Limb (tissue), 2 donors: Measurements from ENCODE around the gene NELL2.
"Not testable (repeated sequence)": the region's sequence is repeated elsewhere in the genome, so short reads cannot be mapped to it uniquely, and the experiment has no call there.

Experiments used
- DNase-seq, 2 donors: peaks; one replicate each; pipeline ENCODE4 v3.0.0-alpha.2; 2016; ENCODE audit errors: extremely low spot score in 2 of 2

Gene NELL2

GRCh38 chr12:44875954-44876543, at the start of gene NELL2:
Gene NELL2, minus strand, starts transcription at chr12:44876315. Its CDS starts 446 bp downstream, at chr12:44875869.
- DNase-seq = peak; percentile 37 to 81

- DNase-seq = no peak
These were observed 45.6 kb upstream of the NELL2 start for GRCh38 chr12:44921736-44922135.

- no peak for DNase-seq
These were observed 41.0 kb upstream of the NELL2 start for GRCh38 chr12:44917141-44917540.

- no peak for DNase-seq
These were observed 39.8 kb upstream of the NELL2 start for GRCh38 chr12:44915958-44916357.

- DNase-seq = no peak
These were observed 28.2 kb upstream of the NELL2 start for GRCh38 chr12:44904321-44904720.

DNA sequence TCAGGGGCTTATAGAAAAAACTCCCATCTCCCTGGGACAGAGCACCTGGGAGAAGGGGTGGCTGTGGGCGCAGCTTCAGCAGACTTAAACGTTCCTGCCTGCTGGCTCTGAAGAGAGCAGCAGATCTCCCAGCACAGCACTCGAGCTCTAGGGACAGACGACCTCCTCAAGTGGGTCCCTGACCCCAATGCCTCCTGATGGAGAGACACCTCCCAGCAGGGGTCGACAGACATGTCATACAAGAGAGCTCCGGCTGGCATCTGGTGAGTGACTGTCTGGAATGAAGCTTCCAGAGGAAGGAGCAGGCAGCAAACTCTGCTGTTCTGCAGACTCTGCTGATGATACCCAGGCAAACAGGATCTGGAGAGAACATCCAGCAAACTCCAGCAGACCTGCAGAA, 22.0 kb upstream of the NELL2 start:
- not testable (repeated sequence) for DNase-seq

DNA sequence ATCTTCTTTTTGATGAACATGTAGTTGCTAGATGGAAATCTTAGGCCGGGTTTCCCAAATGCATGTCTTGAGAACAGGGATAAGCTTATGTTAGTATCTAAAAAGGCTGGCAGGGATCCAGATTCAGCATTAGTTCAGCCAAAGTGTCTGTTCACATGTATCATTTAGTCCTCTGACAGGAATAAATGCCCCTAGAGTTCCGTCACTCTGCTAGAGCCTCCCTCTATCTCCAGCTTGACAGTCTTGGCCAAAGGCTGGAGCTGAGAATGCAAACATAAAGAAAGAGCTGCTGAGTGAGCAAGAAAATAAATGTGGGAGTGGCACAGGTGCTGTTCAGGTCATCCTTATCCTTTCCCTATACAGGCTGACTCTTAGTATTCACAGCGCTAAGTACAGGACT, 13.8 kb upstream of the NELL2 start:
- no peak for DNase-seq

DNA sequence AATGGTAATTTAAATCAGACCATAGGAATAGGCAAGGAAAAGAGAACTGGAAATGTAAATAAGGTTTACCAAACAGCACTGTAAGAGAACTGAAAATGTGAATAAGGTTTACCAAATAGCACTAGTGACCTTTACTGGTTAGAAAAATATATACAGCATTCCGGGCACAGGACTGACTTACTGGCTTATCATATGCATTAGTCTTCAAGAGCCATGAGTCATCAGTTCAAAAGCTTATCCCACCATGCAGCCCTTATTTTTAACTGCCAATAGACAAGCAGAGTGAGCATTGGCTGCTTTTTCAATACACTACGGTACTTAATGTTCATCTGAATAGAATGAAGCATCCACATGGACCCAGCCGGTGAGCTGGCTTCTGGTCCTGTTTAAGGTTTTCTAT, 13.0 kb upstream of the NELL2 start:
- no peak for DNase-seq

DNA sequence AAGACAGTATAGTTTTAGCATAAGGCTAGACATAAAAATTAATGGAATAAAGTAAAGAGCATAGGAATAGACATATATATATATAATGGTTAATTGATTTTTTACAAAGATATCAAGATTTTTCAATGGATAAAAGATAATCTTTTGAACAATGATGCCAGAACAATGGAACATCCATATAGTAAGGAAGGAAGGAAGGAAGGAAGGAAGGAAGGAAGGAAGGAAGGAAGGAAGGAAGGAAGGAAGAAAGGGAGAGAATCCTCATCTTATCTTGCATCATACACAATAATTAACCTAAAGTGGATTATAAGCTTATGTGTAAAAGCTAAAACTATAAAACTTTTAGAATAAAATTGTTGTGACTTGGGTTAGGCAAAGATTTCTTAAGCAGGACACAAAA, 9.8 kb upstream of the NELL2 start:
- DNase-seq = no peak

DNA sequence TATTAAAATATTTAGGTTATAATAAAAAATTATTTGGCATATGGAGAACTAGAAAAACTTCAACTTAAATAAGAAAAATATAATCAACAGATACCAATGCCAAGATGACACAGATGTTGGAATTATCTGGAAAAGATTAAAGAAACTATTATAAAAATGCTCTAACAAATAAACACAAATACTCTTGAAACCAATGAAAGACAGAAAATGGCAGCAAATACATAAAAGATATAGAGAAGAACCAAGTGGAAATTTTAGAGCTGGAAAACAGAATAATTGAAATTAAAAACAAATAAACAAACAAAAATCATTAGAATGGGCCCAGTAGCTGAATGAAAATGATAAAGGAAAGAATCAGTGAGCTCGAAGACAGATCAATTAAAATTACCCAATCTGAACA, 5.1 kb upstream of the NELL2 start:
- no peak for DNase-seq

GRCh38 chr12:44876544-44877410, 662 bp upstream of the NELL2 start:
- DNase-seq = peak; percentile 22 to 80

DNA sequence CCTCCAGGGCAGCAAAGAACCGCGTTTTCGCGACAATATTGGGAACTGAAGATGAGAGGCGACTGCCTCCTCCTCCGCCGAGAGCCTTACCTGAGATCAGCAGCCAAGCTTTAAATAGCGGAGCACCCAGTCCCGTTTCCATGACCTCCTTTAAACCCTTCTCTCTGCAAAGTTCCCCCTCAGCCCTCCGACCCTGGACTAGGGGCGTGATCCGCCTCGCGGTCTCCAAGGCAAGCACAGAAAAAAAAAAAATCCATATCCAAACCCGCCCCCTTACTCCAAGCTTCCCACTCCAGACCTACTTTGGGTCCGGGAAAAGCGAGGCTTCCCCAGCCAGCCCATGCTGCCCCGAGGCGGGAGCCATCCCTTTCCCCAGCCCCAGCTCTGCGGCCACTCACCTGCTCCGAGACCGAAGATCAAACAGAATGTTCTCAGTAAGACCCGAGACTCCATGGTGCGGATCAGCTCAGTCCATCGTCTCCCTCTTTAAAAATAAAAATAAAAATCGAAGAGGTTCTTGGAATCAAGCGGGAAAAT, 630 bp downstream of the NELL2 start:
- peak in 1 of 2 donors; percentile 52 for DNase-seq

DNA sequence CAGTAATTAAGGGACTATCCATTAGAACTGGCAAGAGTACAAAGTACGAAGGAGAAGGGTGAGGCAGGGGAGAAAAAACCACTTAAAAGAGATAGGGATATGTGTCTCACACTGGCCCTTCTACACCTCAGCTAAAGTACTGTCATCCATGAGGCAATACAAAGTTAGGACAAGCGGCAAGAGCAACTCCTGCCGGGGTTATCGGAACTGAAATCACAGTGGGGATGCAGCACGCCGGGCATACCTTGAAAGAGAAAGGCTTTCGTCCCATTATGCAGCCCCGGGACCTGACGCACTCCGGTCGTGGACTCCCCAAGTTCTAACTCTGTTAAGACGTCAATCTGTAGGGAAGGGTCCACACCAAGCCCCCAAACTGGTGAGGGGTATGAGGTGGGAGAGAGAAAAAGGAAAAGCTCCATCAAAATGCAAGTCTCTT, 1.1 kb downstream of the NELL2 start:
- peak in 1 of 2 donors; percentile 48 for DNase-seq

GRCh38 chr12:44873898-44874297, 2.2 kb downstream of the NELL2 start:
- peak in 1 of 2 donors; percentile 48 for DNase-seq

DNA sequence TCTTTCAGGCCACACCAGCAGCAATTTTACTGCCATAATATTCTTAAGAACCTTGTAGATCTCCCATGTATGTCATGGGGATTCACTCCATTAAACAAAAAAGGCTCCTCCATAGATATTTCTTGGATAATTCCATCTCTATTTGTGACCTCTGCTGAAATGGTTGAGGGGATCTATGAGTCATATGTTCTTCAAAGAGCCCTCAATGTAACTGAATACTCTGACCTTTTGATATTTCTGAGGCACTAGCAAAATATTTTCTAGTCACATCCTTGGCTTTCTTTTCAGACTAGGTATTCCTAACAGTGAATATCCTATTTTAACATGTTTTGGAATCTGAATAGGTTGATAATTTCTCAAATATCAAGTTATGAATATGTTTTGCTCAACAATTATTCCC, 6.6 kb downstream of the NELL2 start:
- DNase-seq = no peak

DNA sequence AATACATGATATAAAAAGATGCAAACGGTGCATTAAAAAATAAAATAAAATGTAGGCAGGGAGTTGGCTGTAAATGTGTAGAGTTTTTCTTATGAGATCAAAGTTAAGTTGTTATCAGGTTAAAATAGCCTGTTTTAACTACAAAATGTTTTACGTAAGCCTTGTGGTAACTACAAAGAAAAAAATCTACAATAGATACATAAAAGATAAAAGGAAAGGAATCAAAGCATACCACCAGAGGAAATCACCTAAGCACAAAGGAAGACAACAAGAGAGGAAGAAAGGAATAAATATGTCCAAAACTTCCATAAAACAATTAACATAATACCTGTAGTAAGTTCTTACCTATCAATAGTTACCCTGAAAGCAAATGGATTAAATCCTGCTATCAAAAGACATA, 12.2 kb downstream of the NELL2 start:
- DNase-seq = no peak

DNA sequence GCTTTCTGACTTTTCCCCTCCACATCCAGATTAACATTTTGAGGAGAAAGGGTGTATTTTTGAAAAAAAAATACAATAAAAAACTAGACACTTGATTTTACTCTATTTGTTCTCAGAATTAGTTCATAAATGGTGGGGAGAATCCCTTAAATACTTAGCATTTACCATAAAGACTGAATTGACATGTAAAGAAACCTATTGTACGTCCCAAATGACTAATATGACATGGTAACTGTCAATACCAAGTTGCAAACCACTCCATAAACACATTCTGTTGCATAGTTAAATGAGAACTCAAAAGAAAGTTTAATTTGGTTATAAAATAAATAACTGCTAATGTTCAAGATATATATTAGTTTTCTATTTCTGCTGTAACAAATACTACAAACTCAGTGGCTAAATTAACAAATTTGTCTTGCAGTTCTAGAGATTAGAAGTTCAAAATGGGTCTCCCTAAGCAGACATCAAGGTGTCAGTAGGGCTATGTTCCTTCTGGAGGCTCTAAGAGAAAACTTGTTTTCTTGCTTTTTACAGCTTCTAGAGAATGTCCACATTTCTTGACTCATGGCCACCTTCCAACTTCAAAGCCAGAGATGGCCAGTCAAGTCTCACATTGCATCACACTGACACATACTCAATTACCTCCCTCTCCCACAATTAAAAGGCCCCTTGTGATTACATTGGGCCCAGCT, 16.0 kb downstream of the NELL2 start:
- DNase-seq = no peak

- DNase-seq = no peak
These were observed 17.8 kb downstream of the NELL2 start for GRCh38 chr12:44858226-44858855.

GRCh38 chr12:44852483-44852882, 23.6 kb downstream of the NELL2 start:
- no peak for DNase-seq

- DNase-seq = no peak
These were observed 24.5 kb downstream of the NELL2 start for GRCh38 chr12:44851586-44851985.

DNA sequence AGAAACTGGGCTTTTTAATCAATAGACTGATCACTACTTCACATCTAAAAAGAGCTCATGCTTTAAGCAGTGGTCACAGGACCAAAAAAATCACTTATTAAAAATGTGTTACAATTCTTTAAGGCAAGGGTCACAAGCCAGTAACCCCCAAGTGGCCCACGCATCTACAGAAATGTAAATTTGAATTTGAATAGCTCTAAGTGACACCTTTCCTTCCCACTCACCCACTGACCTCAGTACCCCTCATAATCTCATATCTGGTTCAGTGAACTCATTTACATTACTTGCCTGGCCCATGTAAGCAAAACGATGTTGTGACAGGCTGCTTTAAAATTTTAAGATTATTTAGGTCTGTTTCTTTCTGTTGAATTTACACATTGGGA, 27.4 kb downstream of the NELL2 start:
- no peak for DNase-seq
